ENCODE results near the gene PACRG. TPM values are rescaled to one million over a fixed set of nuclear protein-coding genes. Genes with fewer than 3 reads are reported as not detected.

The PACRG gene
- total and polyA plus RNA-seq, 2 of the 8 experiments (the other 6 are each of a cell fraction or from before 2014, with no cell fraction given) = 0.44 to 0.54 TPM

- H2BK20ac ChIP-seq (ENCODE audit: low read length) = no peak overlapping the region
- H3K4me2 ChIP-seq (ENCODE audit: insufficient read depth in 1 of 2, low read depth in 2 of 2, low read length in 2 of 2) = no peak overlapping the region
- H3K18ac ChIP-seq (ENCODE audit: extremely low read depth, low read length) = no peak overlapping the region
- no peak overlapping the region for H3K9ac ChIP-seq (replicated peaks in 1 of 4; ENCODE audit: extremely low read depth in 1 of 4, low read depth in 3 of 4, low read length in 3 of 4)
- H3K56ac ChIP-seq (replicated peaks; ENCODE audit: insufficient read length, low read depth, low read length) = no peak overlapping the region
- no peaks in the 10 kb centered on the region for H3K79me2 ChIP-seq (ENCODE audit: control insufficient read depth in 1 of 2, insufficient read depth in 2 of 2, low read length in 2 of 2)
- no peak overlapping the region for H3K4ac ChIP-seq (replicated peaks; ENCODE audit: insufficient read length, low read depth, low read length)
- H3K14ac ChIP-seq (ENCODE audit: insufficient read length) = no peak overlapping the region
- no peak overlapping the region for H3K27ac ChIP-seq (ENCODE audit: low read depth, low read length)
- no peak overlapping the region for H4K91ac ChIP-seq (replicated peaks; ENCODE audit: insufficient read length, low read length)
- H3K9me3 ChIP-seq (ENCODE audit: insufficient read depth in 2 of 2, low read depth in 1 of 2, low read length in 1 of 2) = peaks cover 2 to 7% of the 10 kb centered on the region in 2 experiments; a peak in 1 of 4 replicates
- no peak overlapping the region for H4K8ac ChIP-seq (ENCODE audit: extremely low read depth, insufficient read depth, low read length)
- H4K20me1 ChIP-seq (replicated peaks in 1 of 2; ENCODE audit: control insufficient read depth in 1 of 2, insufficient read depth in 2 of 2, low read length in 2 of 2) = no peaks in the 10 kb centered on the region
- FAIRE-seq (no peak), DNase-seq (ENCODE audit: low read depth in 1 of 2, low spot score in 2 of 2) (no peak)
- no peaks in the 10 kb centered on the region for H3K4me1 ChIP-seq (replicated peaks in 1 of 4; ENCODE audit: control insufficient read depth in 3 of 4, insufficient read depth in 4 of 4, low read length in 3 of 4)
- H3K23me2 ChIP-seq (ENCODE audit: low read depth, low read length) = no peaks in the 10 kb centered on the region
- H4K5ac ChIP-seq (ENCODE audit: insufficient read length, low read depth, low read length) = no peak overlapping the region
- H3K4me3 ChIP-seq (ENCODE audit: extremely low read depth in 1 of 4, insufficient read depth in 2 of 4, low read depth in 3 of 4, low read length in 4 of 4) = no peak overlapping the region
- no peak overlapping the region for H2BK15ac ChIP-seq (ENCODE audit: low read length)
- H2BK12ac ChIP-seq (ENCODE audit: low read depth, low read length) = no peak overlapping the region
- no peak overlapping the region for H2BK5ac ChIP-seq (ENCODE audit: low read depth, low read length)
- H2BK120ac ChIP-seq (replicated peaks; ENCODE audit: low read depth, low read length) = no peak overlapping the region
- no peak overlapping the region for H2AK5ac ChIP-seq (ENCODE audit: low read depth, low read length)
- H3K27me3 ChIP-seq (replicated peaks in 1 of 4; ENCODE audit: control insufficient read depth in 3 of 4, extremely low read depth in 1 of 4, insufficient read depth in 3 of 4, low read length in 3 of 4) = no peaks in the 10 kb centered on the region
- WGBS, 2 experiments (ENCODE audit: extremely low coverage in 1 of 2, insufficient coverage in 1 of 2, insufficient read length in 1 of 2, insufficient replicate concordance in 2 of 2, low coverage in 1 of 2, low lambda C conversion rate in 2 of 2, missing lambda C conversion rate in 1 of 2) = 93% methylated on average over 3 of the region's 3 CpGs; no CpG with 5 or more reads in 1 of the 2 experiments
- CTCF ChIA-PET (ENCODE audit: partially characterized antibody) = no interaction called here
- H3K36me3 ChIP-seq (ENCODE audit: control insufficient read depth in 2 of 4, insufficient read depth in 4 of 4, low read length in 3 of 4) = no peaks in the 10 kb centered on the region
- POLR2A ChIA-PET (ENCODE audit: partially characterized antibody) = no interaction called here
- no peak overlapping the region for H3K23ac ChIP-seq (ENCODE audit: insufficient read length)
- H3K79me1 ChIP-seq (ENCODE audit: low read depth, low read length) = no peaks in the 10 kb centered on the region
- H2AFZ ChIP-seq (ENCODE audit: low read length) = no peak overlapping the region
- no peak for TF ChIP-seq EP300 (IDR thresholded peaks at IDR 0.05; ENCODE audit: borderline replicate concordance in 1 of 2, low read depth in 2 of 2, low read length in 2 of 2)
- TF ChIP-seq CBX5 (IDR thresholded peaks at IDR 0.05; ENCODE audit: low read depth, low read length) = no peak
- no peak for TF ChIP-seq FOSL1 (IDR thresholded peaks at IDR 0.05; ENCODE audit: insufficient read depth, low read depth, low read length)
- no peak for TF ChIP-seq RFX5 (IDR thresholded peaks at IDR 0.05; ENCODE audit: borderline replicate concordance, low read depth, low read length)
- no peak for TF ChIP-seq RAD21 (IDR thresholded peaks at IDR 0.05 in 1 of 2, conservative IDR thresholded peaks at IDR 0.05 in 1 of 2; ENCODE audit: low read depth in 2 of 2, low read length in 2 of 2)
- no peak for TF ChIP-seq KDM4A (IDR thresholded peaks at IDR 0.05; ENCODE audit: low read depth, low read length, severe bottlenecking)
- no peak for TF ChIP-seq SP1 (IDR thresholded peaks at IDR 0.05; ENCODE audit: low read depth, low read length)
- no peak for TF ChIP-seq HDAC6 (IDR thresholded peaks at IDR 0.05; ENCODE audit: low read depth, low read length)
- TF ChIP-seq ATF3 (IDR thresholded peaks at IDR 0.05; ENCODE audit: insufficient read depth, low read depth, low read length) = no peak
- no peak for TF ChIP-seq BCL11A (IDR thresholded peaks at IDR 0.05; ENCODE audit: low read depth in 2 of 2, low read length in 2 of 2)
- TF ChIP-seq SP2 (IDR thresholded peaks at IDR 0.05; ENCODE audit: low read length) = no peak
- no peak for TF ChIP-seq SIX5 (IDR thresholded peaks at IDR 0.05; ENCODE audit: low read depth, low read length)
- no peak for TF ChIP-seq KDM5A (IDR thresholded peaks at IDR 0.05; ENCODE audit: low read length)
- no peak for TF ChIP-seq CTBP2 (IDR thresholded peaks at IDR 0.05; ENCODE audit: borderline replicate concordance, insufficient read depth, insufficient read length, low read length)
These were observed 292.2 kb downstream of the PACRG start for GRCh38 chr6:163019926-163020325.
